HepG2 (cell line): ENCODE measurements around the gene ATG5.

Source experiments
- KLF9 ChIP-seq: IDR thresholded peaks from 2 replicates; pipeline ENCODE4 v1.6.1; 2016; ENCODE audit warnings: low read depth
- TF ChIP-seq, protein P1 (sequence below): sonication (generic); formaldehyde crosslinking; IDR thresholded peaks from 2 replicates; pipeline ENCODE4 v1.5.1; 2020; ENCODE audit warnings: missing genetic modification reagents, mild to moderate bottlenecking, borderline replicate concordance
- TF ChIP-seq, protein P2 (sequence below): sonication (generic); formaldehyde crosslinking; conservative IDR thresholded peaks from 2 replicates; pipeline ENCODE4 v1.4.0; 2020; ENCODE audit warnings: missing genetic modification reagents
- TF ChIP-seq, protein P3 (sequence below): sonication (generic); formaldehyde crosslinking; IDR thresholded peaks from 2 replicates; pipeline ENCODE4 v1.5.0; 2020; ENCODE audit warnings: mild to moderate bottlenecking, missing genetic modification reagents

DNA sequence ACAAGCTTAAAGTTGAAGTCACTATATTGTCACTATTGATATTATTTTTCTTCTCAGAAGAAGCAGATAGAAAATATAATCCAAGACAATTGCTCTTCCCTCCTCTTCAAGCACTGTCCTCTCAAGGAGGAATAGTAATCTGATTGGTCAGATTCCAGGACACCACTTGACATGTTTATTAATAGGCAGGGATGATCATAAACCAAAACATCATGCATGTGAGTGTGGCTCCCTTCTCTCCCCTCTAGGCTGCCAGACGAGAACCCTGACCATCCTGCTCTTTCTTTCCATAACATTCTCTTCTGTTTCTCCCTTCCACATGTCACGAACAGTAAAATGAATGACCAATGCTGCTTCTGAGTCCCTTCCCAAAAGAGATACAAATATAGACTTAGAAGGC lies 7.5 kb downstream of the ATG5 start:
- TF ChIP-seq, protein P1, sequence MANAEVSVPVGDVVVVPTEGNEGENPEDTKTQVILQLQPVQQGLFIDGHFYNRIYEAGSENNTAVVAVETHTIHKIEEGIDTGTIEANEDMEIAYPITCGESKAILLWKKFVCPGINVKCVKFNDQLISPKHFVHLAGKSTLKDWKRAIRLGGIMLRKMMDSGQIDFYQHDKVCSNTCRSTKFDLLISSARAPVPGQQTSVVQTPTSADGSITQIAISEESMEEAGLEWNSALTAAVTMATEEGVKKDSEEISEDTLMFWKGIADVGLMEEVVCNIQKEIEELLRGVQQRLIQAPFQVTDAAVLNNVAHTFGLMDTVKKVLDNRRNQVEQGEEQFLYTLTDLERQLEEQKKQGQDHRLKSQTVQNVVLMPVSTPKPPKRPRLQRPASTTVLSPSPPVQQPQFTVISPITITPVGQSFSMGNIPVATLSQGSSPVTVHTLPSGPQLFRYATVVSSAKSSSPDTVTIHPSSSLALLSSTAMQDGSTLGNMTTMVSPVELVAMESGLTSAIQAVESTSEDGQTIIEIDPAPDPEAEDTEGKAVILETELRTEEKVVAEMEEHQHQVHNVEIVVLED (CRISPR knock-in tag) = no peak
- no peak for TF ChIP-seq KLF9 (CRISPR knock-in tag)
- TF ChIP-seq, protein P2, sequence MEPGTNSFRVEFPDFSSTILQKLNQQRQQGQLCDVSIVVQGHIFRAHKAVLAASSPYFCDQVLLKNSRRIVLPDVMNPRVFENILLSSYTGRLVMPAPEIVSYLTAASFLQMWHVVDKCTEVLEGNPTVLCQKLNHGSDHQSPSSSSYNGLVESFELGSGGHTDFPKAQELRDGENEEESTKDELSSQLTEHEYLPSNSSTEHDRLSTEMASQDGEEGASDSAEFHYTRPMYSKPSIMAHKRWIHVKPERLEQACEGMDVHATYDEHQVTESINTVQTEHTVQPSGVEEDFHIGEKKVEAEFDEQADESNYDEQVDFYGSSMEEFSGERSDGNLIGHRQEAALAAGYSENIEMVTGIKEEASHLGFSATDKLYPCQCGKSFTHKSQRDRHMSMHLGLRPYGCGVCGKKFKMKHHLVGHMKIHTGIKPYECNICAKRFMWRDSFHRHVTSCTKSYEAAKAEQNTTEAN (CRISPR knock-in tag) = no peak
- TF ChIP-seq, protein P3, sequence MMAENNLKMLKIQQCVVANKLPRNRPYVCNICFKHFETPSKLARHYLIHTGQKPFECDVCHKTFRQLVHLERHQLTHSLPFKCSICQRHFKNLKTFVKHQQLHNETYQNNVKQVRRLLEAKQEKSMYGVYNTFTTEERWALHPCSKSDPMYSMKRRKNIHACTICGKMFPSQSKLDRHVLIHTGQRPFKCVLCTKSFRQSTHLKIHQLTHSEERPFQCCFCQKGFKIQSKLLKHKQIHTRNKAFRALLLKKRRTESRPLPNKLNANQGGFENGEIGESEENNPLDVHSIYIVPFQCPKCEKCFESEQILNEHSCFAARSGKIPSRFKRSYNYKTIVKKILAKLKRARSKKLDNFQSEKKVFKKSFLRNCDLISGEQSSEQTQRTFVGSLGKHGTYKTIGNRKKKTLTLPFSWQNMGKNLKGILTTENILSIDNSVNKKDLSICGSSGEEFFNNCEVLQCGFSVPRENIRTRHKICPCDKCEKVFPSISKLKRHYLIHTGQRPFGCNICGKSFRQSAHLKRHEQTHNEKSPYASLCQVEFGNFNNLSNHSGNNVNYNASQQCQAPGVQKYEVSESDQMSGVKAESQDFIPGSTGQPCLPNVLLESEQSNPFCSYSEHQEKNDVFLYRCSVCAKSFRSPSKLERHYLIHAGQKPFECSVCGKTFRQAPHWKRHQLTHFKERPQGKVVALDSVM = no peak
